HG02678 (cell line): ENCODE results near the gene BNIP1.

ENCODE experiments used
- ATAC-seq: cut with Tn5 transposase; IDR thresholded peaks from one replicate; pipeline ENCODE4 v1.9.1; 2021; ENCODE audit warnings: mild to moderate bottlenecking, moderate library complexity; ENCODE audit not compliant: unreplicated experiment

The BNIP1 gene

DNA sequence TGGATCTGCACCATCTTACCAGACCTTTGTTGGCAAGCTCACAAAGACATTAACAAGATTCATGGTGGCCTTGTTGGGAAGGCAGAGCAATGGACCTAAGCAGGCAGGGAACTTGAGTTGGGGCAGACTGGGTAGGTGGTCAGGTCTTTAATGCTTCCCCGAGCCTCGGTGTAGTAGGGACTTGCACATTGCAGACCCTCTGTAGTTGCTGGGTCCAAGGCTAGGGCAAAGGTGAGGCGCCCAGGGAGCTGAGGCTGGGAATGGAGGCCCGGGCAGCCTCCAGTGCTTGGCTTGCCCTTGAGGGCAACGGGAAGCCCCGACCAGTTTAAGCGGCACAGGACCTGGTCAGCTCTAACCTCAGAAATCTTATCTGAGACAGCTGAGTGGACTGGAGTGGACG lies 66.5 kb downstream of the BNIP1 start:
- no peak for ATAC-seq

- no peak for ATAC-seq
Observed at GRCh38 chr5:173211284-173211683, 67.0 kb downstream of the BNIP1 start.

GRCh38 chr5:173213236-173213933 lies 69.1 kb downstream of the BNIP1 start:
- ATAC-seq = no peak
